NK-92 (cell line): ENCODE results near the gene FXYD6.

ENCODE experiments used
- DNase-seq: peaks from one replicate; lab custom pipeline; 2025; ENCODE audit not compliant: unreplicated experiment; lab: John Stamatoyannopoulos, UW

Gene FXYD6

DNA sequence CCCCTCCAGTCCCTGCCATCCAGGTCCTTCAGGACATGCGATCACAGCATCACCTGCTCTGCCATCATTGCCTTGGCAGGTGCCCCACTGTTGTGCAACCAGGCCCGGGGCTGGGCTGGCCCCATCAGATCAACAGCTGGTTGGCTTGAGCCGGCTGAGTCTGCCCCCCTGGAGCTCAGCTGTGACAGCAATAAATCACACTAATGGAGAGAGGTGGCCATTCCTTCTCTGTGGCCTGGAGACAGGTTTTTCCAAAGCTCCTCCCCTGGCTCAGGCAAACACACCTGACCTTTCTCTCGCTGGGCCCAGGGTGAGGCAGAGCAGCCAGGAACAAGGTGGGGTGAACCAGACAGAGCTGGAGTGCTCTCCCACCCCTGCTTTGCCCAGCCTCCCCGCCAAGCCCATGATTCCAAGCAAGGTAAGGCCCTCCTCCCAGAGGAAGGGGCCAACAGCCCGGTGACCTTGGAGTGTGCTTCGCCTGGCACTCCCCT lies 43.0 kb downstream of the FXYD6 start:
- no peak for DNase-seq

DNA sequence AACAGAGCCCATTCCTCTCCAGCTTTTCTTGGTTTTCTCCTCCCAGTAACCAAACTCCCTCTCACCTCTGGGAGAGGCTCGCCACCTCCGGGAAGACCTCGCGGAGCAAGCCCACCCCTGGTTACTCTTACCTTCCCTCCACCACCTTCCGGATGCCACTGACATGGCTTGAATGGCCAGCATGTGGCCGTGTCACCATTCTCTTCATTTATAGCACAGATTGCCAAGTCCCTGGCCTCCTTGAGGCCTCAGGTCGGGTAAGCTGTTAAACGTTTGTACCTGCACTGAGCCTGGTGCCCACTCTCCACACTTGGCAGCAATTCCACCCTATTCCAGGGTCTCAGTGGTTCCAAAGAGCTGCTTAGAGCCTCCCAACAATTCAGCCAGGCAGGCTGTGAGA lies 43.9 kb downstream of the FXYD6 start:
- no peak for DNase-seq

DNA sequence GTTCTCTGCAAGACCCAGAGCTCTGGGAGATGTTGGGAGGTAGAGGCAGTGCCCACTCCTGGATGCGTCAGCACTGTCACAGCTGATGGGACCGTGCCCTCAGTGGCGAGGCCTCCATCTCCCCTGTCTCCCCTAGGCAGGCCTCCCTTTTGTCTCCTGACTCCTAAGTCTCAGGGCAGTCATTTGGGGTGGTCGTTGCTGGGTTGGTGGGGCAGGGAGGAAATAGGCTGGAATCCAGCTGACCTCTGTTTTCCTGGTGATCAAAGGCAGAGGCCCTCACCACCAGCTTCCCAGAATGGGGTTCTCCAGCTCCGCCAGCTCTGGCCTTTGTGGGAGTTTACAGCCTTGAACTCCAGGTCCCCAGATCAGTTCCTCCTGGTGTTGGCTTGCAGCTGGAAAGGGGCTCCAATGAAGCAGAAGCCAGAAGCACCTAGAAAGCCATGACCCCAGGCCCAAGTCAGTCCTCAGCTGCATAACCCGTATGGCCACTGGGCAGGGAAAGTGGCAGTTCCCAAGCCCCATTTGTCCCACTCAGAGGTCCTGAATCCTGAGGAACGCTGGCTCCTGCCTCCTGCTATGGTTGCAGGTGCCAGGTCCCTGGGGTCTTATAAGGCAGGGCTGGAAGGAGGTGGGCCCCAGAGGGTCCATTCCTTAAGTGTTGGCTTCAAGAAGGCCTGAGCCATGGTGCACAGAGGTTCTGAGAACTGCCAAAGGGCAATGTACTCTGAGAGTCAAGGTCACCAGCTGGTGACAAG lies 44.6 kb downstream of the FXYD6 start:
- DNase-seq: no peak

DNA sequence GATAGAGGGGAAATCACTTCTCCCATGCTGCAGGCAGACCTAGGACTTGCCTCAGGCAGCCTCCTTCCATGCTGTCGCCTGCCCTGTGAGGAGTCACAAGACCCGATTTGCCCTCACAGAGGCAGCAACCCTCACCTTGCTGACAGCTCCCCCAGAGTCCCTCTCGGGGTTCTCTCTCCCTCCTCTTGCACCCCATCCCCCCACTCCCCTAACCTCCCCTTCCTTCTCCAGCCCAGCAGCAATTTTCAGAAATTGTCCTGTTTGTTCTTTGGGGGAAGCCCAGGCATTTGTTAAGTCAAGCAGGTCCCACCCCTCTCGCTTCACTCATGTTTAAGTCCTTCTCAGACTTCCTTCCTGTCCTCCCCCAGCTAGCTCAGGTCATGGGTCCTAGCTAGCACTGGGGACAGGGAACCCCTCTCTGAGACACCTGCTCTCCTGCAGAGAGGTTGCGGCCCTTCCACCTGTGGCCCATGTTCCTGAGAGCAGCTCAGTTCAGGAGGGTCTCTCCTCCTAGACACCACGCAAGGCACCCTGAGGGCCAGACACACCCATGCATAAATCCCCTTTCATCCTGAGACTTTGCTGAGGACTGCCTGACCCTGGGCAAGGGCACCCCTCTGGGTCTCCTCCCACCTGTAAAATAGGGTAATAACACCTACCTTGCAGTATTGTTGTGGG lies 45.6 kb downstream of the FXYD6 start:
- DNase-seq: no peak

DNA sequence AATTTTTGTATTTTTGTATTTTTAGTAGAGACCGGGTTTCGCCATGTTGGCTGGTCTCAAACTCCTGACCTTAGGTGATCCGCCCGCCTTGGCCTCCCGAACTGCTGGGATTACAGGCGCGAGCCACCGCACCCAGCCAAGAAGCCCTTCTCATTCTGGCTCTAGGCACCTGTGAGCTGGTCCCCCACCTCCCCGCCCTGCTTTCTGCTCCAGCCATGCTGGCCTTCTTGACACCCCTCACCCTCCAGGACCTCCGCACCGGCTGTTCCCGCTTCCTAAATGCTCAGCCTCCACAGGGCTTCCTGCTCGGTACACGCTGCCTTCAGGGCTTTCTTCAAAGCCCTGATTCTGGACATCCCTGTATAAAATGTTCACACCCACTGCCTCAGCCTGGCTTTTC lies 46.4 kb downstream of the FXYD6 start:
- no peak for DNase-seq

DNA sequence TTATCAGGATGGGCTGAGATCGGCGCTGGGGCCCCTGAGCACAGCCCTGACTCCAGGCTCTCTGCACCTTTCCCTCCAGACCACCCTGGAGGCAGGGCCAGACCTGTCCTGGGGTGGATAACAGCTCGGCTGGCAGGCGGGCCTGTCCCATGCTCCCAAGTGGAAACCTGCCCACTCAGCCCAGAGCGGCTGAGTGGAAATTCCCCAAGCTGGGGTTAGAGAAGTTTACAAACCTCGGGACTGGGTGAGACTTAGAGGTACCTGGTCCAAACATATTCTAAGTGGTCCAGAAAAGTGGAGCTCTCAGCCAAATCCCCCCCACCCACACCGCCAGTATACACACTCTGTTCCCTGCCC lies 47.1 kb downstream of the FXYD6 start:
- DNase-seq: no peak

DNA sequence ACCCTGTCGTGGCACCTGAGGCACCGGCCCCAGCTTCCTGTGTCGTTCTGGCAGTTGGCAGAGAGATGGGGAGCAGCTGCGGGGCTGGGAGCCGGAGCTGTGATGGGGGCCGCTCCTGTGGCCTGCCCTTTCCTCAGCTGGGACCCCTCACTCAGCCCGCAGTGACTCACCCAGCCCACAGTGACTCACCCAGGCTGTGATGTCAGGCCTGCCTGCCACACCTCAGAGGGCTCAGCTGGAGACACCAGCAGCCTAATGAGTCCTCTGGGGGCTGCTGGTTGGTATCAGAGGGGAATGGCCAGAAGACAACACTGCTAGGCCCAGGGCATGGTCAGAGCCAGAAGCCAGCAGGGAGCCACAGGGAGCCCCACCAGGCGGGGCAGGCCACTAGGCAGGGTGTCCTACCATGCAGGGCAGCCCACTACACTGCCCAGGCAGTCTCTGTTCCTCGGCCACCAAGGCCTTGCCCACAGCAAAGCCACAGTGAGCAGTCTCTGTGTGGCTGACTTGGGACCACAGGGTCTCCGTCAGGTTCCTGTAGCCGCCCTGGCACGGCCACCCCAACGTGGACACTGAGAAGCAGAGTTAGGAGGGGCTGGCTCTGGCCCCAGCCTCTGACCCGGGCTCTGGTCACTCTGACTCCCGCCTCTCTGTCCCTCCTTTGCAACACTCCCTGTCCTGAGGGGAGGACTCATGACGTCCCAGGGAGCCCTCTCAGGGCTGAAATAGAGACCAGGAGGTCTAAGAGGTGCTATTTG lies 47.7 kb downstream of the FXYD6 start:
- no peak for DNase-seq

DNA sequence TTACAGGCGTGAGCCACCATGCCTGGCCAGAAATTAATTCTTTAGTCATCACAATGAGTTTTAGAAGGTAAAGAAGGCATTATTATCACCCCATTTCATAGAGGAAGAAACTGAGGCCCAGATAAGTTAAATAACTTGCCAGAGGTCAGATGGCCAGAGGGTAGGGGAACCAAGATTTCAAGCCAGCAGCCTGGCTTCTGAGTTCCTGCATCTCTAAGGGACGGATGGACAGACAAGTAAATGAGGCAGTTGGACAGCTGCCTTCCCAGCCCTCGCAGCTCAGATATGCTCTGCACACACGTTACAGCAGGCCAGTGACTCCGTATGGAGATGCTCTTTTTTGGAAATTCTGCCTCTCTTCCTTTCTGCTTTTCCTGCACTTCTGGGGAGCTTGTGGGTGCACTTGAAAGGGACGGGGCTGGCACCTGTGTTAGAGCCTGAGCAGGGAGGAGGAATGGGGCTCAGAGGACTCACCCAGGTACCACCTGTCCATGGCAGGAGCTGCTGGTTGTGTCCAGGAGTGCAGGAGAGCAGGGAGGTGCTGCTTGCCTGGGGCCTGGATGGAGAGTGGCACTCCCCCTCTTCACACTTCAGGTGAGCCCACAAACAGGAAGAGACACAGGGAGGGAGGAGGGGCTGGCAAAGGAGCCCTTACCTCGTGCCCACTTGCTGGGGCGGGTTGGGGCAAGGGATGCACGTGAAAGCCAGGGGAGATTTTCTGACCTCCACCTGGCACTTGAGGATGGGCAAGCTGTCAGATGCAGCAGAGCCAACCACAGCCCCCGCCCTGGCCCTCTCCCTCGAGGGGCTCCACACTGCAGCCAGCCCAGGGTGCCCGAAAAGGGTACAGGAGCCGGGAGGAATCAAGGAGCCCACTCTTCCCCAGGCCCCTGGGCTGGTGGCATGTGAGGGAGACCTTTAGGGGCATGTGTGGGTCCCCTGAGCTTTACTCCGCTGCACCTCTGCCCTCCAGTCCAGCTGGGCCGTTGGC lies 48.6 kb downstream of the FXYD6 start:
- no peak for DNase-seq

DNA sequence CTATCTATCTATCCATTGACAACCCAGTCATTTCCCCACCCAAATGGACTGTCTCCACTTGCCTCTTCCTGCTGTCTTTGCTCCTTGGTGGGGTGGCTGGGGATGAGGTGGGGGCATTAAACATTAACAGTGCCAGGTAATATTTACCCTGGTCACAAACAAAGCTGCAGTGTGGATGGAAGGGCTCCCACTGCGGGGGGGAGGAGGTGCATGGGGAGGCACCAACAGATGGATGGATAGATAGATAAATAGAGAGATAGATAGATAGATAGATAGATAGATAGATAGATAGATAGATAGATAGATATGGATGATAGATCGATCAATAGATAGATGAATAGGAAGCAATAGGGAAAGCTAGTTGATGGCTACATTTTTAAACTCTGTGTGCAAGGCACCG lies 49.6 kb downstream of the FXYD6 start:
- no peak for DNase-seq

DNA sequence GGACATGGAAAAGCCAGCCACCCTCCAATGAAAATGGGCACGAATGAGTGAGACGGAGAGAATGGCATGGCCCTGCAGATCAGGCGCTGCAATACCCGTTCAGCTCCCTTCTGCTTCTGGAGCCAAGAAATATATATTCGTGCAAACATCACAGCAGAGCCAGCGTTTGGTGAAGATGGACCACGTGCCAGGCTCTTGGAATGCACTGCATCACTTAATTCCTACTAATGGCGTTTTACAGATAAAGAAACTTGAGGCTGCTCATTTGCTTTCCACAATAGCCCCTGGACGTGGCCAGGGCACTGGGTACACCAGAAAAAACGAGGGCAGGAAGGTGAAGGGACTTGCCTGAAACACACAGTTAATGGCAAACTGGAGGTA lies 50.3 kb downstream of the FXYD6 start:
- DNase-seq: no peak

DNA sequence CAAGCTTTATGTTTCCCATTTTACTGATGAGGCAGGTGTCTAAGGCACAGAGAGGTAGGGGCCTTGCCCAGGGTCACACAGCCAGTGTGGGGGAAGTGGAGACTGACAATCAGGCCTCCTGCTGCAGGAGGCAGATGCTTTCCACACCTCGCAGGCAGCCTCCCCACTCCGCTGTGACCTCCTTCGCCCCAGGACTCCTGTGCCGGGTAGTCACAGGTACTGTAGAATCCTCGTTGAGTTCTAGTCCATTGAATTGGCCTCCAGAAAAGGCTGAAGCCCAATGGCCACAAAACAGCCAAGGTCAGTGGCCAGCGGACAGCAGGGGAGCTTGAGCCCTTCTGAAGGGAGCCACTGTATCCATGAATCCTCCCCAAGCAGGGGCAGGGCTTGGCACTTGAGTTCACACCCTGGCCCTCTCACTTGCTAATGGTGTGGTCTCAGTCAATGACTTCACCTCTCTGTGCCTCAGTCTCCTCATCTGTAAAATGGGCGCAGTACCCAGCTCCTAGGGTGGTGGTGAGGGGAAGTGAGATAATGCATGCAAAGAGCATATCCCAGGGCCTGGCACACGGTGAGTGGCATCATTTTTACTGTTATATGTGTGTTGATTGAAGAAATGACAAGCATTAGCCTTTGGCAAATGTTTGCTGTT lies 50.8 kb downstream of the FXYD6 start:
- DNase-seq: no peak

DNA sequence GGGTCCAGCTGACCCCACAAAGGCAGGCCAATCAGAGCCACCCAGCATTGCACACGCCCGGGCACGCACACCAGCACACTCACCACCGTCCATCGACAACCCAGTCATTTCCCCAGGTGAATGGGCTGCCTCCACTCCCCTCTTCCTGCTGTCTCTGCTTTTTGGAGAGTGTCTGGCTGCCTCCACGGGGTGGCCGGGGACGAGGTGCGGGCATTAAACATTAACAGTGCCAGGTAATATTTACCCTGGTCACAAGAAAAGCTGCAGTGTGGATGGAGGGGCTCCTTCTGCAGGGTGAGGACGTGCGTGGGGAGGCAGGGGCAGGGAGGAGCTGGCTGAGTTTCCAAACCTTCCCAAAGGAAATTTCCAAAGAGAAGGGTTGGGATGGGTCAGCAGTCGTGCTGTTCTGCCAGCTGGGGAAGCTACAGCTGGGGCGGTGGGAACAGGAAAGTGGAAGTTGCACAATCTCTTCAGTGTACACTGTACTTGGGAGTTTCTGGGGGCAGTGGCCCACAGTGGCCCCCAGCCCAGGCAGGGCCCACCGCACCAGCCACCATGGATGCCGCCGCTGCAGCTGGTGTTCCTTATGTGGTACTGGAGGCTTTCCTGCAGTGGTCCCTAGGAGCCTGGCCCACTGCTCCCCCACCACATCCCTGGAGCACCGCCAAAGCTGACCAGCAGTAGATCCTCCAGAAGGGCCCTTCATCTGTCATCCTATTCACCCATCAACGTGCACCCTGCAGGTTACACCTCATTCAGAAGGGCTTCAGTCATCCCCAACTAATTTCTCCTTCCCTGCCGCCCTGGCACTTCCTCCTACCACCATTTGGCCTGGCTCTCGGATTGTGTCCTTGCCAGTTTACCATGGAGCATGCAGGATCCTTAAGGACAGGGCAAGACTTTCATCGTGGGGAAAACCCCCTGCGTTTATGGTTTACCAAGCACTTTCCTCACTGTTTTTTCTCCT lies 51.6 kb downstream of the FXYD6 start, which contains the start of gene FXYD2:
Gene FXYD2 (minus strand): TSS at position 174 of the 967 bp plus-strand sequence. CDS start 66 bp downstream, at position 108.
- no peak for DNase-seq

DNA sequence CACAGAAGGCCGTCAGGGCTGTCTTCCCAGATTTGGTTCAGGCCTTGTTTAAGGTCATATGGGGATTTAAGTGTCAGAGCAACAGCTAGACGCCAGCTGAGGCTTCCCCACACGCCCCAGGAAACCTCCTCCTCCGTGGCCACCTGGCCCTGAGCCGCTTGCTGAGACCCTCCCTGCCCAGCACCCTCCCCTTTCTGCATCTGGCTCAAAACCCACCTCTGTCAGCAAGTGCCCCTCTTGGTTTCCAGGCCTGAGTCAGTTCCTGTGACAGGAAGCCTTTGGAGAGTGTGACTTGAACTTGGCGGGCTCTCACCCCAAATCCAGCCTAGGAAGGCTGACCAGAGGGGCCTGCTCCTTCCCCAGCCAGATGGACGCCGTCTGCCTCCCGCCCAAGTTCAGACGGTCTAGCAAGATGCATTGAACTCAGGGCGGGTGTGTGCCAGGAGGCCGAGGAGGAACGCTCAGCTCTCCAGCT lies 52.5 kb downstream of the FXYD6 start:
- no peak for DNase-seq

DNA sequence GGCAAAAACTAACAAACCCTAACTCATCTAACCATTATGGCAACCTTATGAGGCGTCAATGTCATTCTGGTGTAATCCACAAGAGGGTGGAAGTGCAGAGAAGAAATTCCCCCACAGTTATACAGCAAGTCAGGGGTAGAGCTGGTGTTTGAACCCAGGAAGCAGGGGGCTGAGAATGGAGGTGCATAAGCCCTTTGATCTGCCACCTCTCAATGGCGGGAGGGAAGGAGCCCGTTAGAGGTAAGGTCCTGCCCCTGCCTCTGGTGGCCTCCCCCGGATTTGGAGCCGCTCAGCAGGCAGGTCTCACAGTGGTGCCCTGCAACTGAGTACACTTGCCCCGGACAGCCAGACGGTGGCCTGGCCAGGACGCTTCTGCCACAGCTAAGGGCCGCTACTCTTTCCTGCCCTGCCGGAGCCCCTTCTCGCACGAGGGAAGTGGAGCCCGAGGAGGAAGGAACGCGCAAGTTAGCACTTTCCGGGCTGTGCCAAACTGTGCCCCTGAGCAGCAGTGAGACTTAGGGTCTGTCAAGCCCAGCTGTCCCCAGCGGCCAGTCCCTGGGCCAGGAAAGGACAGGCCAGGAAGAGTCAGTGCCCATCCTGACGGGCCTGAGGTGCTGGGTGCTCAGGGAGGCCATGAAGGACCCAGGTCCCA lies 53.0 kb downstream of the FXYD6 start:
- no peak for DNase-seq

DNA sequence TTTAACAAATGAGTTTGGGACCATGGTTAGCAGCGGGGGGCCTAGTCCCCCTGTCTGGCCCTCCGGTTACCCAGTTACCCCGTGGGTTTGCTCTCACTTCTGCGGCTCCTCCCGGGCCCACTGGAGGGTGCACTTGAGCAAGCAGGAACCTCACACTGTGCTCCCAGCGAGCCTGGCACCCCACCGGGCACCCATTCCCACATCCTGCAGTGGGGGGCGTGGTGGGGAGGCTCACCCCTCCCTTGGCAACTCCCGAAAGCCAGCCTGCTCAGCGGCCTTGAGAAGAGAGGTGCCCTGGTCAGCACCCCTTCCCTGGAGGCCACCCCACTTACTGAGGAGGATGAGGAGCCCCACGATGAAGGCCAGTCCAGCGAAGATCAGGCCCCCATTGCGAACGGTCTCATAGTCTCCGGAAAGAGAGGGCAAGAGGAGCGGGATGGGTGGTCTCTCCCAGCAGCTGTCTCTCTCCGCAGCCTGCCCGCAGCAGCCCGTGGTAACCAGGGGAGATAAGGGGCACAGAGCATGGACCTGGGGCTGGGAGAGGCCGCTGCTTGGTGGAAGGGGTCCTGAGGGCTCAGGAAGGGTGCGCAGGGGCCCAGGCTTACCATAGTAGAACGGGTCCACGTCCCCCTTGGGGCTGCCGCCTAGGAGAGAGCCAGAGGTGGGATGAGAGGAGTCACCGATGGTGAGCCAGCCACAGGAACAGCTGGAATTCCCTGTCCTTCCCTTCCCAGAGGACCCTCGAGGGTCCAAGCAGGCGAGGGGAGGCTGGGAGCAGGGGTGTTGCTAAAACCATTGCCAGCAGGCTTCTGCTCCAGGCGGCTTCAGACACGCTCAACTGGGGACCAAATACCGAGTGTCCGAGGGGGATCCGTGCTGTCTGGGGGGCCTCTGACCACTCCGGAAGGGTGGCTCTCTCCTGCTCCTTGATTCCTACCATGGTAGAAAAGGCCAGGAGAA lies 54.1 kb downstream of the FXYD6 start:
- no peak for DNase-seq

DNA sequence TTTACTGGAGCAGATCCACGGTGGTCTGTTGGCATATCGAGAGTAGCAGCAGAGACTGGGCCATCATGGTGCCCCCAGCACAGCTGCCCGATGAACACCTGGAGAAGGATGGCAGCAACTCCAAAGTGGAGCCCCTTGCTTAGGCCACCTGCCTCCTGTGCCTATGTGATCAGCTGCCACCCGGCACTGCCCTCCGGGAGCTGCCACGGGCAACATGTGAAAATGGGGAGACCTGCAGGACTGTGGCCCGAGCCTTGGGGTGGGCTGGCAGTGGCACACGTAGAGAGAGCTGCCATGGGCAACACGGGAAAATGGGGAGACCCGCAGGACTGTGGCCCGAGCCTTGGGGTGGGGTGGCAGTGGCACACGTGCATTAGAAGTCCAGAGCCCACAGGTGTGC lies 55.0 kb downstream of the FXYD6 start:
- DNase-seq: no peak

DNA sequence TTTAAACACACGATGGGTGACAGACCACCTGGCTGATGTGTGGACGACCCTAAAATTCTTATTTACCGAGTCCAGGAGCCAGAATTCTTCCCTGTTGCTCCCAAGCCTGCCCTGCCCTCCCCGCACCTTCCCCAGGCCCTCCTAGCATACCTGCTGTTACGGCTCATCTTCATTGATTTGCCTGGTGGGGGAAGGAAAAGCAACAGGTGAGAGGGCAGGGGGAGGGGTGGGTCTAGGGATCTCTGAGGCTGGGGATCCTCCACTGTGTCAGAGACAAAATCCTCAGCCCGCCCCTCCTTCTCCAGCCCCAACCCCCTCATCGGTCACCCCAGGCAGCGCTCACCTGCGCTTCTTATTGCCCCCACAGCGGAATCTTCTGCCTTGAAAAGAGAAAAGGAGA lies 55.9 kb downstream of the FXYD6 start:
- DNase-seq: no peak
